Right renal cortex interstitium (tissue), 3 donors: ENCODE results near the gene GLP2R. TPM values are rescaled to one million over a fixed set of nuclear protein-coding genes. Genes with fewer than 3 reads are reported as not detected.
"Not testable (repeated sequence)": the region's sequence is repeated elsewhere in the genome, so short reads cannot be mapped to it uniquely, and the experiment has no call there.

ENCODE experiments used
- DNase-seq, 3 donors: peaks; one replicate each; pipeline ENCODE4 v3.0.0-alpha.2; 2013; ENCODE audit warnings: low read depth in 3 of 3, low spot score in 2 of 3
- polyA plus RNA-seq, 3 donors: library from polyadenylated mRNA; unstranded; fragments of 120-200 nt; gene quantifications; one replicate each; pipeline ENCODE4 v1.2.1, GENCODE V29; 2013; ENCODE audit not compliant: insufficient read length in 3 of 3

The GLP2R gene
- polyA plus RNA-seq, 3 donors, result 0.03 to 0.08 TPM; not detected in 1

DNA sequence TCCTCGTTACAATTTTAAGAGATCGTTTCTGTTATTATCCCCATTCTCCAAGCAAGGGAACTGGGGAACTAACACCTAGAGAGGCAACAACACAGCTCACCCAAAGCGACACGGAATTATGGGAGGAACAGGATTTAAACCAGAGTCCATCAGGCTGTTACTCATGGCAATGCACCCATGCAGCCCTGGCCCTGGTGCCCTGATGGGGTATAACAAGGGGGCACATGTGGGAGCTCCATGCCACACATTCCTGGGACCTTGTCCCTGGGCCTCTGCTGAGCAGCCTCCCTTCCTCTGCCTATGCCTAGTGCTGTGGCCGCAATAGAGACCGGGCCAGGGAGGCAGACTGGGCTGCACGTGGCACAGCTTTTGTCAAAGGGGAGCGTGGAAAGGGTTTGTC lies 92.6 kb downstream of the GLP2R start:
- DNase-seq, result no peak

DNA sequence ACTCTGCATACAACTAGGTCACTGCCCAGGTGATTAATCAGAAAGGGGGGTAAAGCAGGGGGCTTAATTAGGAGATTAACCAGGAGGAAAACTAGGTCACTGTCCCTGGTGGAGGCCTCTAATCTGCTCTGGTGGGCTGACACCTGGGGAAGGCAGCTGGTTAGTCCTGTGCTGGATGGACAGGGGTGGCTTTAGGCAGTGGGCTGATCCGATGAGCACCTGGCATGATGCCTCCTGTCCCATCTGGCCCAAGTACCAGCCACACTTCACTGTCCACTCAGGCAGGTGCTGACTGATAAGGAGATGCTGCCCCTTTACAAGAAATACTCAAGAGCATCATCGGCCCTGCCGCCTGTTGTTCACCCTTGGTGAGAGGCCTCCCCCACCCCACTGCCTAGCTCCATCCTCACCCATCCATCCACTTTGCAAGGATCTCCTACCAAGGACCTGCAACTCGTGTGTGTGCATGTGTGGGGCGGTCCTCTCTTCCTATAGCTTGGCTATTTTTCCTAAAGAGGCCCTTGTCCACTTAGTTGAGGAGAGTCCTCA lies 93.2 kb downstream of the GLP2R start:
- DNase-seq, result no peak

GRCh38 chr17:9921216-9921615 lies 95.5 kb downstream of the GLP2R start:
- not testable (repeated sequence) for DNase-seq

- no peak for DNase-seq
These were observed 96.5 kb downstream of the GLP2R start for GRCh38 chr17:9922012-9922848.

- peak; percentile 82 to 86 (median 82) for DNase-seq
These were observed 99.0 kb downstream of the GLP2R start for GRCh38 chr17:9924735-9925191.

- DNase-seq, result no peak
These were observed 99.7 kb downstream of the GLP2R start for GRCh38 chr17:9925457-9925856.

DNA sequence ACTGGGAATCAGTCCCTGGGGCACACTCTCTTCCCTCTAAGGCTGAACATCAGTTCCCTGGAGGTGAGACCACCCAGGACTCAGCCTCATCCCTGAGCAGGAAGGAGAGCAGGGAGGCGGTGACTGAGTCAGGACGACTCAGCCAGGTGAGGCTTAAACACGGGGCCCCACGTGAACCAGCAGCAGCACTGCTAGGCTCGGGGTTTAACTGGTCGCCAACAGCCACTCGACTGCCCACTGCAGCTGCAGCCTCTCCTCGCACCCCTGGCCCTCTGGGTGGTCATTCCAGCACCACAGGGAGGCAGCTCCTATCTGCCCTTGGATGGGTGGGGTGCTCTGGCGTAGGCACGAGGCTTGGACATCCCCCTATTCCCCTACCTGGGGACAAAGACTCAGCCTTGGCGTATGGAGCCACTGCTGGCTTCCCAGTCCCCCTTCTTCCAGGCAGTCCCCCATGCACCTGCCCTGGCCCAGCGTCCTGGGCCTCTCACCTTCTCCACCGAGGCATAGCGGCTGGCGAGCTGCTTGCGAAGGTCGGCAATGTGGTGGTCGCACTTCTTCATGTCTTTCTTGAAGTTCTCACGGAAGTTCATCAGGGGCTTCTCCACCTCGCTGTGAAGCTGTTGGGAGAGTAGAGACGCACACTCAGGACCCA lies 100.6 kb downstream of the GLP2R start:
- DNase-seq, result no peak

DNA sequence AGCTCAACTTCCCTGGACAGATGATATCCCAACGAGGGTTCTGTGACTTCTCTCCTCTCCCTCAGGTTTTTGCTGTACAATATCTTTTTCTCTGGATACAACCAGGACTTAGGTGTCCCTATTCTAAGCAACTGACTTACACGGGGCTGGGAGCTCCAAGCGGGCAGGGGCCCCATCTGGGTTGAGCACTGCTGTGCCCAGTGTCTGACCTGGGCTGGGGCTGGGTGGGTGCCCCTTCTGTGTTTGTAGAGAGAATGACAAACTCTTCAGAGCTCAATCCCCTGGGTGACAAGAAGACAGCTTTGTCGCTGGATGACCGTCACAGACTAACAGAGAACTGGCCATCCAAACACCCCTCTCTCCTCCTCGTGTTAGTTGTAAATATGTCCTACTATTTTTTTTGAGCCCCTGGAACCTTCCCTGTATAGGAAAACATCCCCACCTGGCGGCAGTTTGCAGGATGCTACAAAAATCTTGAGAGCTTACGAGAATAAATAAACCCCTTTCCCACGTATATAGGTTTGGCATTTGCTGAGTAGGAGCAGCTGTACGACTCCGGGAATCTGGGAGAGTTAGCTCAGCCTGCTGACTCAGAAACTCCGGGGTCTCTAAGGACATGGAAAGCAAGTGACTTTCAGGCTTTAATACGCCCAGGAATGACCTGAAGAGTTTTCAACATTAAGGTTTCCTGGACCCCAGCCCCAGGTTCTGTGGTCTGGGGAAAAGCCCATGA lies 103.0 kb downstream of the GLP2R start:
- peak; percentile 36 to 67 (median 49) for DNase-seq

- no peak for DNase-seq
These were observed 104.1 kb downstream of the GLP2R start for GRCh38 chr17:9929871-9930270.

DNA sequence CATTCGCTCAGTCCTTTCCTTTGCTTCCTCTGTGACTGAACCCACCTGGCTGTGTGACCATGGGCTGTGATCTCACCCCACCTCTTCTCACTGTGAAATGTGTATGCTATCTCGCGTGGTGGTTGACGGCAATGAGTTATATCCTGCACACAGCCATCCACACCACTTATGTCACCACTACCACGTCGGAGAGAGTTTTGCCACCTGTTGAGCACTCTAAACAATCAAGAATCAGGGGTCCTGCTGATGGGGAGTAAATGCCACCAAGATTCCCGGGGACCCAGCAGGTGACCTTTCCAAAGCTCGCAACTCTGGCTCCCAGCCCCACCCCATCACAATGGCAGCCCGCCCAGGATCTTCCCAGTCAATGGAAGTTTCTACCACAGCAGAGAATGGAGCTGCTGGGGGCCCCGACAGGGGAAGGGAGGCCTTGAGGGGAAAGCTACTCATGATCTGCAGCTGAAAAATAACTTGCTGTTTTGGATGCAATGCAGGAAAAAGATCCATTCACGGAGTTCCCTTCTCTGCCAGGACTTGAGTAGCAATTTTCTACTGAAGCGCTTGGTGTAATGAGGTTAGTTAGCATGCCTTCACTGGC lies 105.5 kb downstream of the GLP2R start:
- no peak for DNase-seq

DNA sequence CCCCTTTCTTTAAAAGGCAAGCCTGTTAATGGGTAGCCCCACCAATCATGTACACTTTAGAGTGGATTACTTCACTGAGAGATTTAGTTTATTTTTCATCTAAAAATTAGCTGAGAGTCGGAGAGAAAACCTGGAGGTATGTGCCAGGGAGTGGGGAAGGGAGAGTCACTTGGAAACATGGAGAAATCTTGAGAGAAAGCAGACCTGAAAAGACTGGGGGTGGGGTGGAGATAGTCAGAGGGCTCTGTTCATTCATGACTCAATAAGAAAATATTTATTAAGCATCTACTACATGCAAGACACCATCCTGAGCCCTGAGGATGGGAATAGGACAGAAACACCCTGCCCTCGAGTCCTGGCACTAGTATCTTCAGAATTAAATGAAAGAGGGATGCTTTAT lies 106.8 kb downstream of the GLP2R start:
- no peak for DNase-seq

- DNase-seq, result no peak
These were observed 108.6 kb downstream of the GLP2R start for GRCh38 chr17:9934331-9934730.

GRCh38 chr17:9935408-9935807 lies 109.7 kb downstream of the GLP2R start:
- DNase-seq, result no peak

DNA sequence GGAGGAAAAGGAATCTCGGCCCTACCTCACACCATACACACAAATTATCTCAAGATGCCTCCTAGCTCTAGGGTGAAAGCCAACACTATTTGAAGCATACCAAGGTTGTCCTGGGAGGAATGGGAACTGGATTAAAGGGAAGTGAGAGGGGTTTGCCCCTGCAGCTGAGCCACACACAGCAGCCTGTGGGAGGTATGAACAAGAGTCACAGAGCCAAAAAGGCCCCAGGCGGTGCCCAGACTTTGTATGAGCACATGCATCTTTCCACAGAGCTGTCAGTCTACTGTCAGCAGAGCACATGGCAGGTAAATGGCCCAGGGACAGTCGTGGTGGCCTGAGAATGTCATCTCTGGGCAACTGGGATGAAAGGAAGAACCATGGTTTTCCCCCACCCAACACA lies 110.4 kb downstream of the GLP2R start:
- no peak for DNase-seq

DNA sequence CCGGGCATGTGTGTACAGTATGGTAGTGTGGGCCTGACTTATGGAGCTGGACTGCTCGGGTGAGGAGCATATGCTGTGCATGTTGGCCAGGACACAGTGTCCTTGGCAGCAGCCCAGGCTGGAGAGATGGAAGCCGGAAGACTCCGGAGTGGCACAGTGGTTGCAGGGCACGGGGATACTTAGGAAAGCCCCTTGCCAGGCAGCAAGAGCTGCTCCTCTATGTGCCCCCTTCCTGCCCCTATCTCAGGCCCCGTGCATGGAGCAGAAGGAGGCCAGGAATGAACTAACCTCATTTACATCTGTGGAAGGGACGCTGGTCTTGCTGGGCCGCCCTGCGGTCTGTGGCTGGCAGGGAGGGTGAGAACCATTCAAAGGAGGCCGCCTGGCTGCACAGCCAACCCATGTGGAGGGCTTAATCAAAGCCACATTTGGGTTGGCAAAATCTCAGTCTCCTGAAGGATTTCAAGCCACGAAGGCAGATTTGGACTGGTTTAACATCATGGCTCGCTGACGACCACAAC lies 111.6 kb downstream of the GLP2R start:
- DNase-seq, result no peak

DNA sequence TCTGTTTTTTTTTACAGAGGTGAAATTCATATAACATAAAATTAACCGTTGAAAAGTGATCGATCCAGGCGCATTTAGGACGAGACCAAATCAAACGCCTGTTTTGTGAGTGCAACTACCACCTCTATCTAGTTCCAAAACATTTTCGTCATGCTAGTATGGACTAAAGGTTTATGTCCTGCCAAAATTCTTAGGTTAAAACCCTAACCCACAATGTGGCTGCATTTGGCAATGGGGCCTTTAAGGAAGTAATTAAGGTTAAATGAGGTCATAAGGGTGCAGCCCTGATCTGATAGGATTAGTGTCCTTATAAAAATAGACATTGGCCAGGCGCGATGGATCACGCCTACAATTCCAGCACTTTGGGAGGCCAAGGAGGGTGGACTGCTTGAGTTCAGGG lies 112.2 kb downstream of the GLP2R start:
- no peak for DNase-seq

- DNase-seq, result no peak
These were observed 113.0 kb downstream of the GLP2R start for GRCh38 chr17:9938764-9939163.

DNA sequence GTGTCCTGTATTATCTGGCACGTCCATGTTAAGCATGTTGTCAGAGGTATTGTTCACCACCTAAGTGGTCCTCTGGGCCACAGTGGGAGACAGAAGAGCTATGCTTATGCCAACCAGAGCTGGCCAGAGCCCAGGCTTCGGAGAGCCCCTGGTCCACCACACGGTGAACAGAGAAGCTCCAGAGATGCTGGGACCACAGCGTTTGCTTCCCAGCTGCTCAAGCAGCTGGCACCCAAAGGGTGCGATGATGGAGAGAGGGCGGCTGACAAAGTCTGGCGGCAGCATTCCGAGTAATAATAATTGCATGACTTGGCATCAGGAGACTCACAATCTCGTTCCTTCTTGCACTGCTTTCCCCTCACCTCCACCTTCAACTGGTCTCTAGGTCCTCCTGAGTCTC lies 115.1 kb downstream of the GLP2R start:
- DNase-seq, result no peak

GRCh38 chr17:9941305-9941704 lies 115.6 kb downstream of the GLP2R start:
- no peak for DNase-seq
